Mucosa of gallbladder (tissue), 1 donor: Measurements from ENCODE around the gene NPDC1. TPM values are rescaled to one million over a fixed set of nuclear protein-coding genes. Genes with fewer than 3 reads are reported as not detected.

Experiments used
- DNase-seq: peaks from one replicate; pipeline ENCODE4 v3.0.0-alpha.2; 2020; ENCODE audit warnings: low spot score
- total RNA-seq: library from RNA; stranded (reverse); gene quantifications from one replicate; pipeline ENCODE4 v1.2.1, GENCODE V29; 2021
- donor health status: DM: no; HTN: no; CAD: no.

NPDC1 gene
- total RNA-seq, 1 donor from 2014 or later: 376 TPM

DNA sequence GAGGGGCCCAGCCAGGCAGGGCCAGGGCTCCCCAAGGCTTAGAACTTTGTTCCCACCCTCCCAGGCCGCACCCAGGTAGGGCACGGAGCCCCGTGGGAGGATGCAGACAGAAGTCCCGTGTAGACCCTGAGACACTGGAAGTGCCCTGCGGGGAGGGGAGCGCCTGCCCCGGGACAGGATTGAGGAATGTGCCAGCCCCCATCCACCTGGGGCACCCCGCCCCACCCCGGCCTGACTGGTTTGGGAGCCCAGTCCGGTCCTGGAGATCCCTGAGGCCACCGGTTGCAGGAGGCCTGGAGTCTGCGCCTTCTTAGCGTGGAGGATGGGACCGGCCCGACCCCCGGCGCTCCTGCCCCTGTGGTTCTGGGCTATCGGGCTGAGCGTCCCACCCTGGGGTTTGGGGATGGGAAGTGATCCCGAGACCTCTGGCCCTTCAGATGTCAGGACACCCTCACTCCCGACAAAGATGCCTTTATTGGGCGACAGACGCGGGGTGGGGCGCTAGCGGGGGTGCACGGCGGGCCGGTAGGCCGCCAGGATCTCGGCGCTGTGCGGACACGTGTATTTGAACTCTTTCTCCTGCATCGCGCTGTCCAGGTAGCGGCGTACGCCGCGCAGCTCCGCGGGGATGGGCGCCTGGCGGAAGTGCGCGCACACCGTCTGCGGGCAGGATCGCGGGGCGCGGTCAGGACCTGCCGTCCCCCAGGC lies 51.6 kb downstream of the NPDC1 start:
- DNase-seq: no peak

DNA sequence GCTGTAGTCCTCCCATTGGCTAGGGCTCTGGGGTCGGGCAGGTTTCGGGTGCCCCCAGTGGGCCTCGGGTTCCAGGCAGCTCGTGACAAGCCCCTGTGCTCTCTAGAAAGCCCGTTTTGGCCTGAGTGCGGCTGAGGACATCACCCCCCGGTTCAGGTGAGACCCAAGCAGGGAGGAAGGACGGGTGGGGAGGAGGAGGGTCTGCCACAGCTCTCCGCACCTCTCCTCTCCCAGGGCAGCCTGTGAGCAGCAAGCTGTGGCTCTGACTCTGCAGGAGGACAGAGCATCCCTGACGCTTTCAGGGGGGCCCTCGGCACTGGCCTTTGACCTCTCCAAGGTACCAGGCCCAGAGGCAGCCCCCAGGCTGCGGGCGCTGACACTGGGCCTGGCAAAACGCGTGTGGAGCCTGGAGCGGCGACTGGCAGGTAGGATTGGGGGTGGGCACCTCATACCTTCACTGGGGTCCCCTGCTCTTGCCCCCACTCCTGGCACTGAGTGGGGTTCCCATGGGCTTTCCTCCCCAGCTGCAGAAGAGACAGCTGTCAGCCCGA lies 53.1 kb downstream of the NPDC1 start:
- DNase-seq: no peak

DNA sequence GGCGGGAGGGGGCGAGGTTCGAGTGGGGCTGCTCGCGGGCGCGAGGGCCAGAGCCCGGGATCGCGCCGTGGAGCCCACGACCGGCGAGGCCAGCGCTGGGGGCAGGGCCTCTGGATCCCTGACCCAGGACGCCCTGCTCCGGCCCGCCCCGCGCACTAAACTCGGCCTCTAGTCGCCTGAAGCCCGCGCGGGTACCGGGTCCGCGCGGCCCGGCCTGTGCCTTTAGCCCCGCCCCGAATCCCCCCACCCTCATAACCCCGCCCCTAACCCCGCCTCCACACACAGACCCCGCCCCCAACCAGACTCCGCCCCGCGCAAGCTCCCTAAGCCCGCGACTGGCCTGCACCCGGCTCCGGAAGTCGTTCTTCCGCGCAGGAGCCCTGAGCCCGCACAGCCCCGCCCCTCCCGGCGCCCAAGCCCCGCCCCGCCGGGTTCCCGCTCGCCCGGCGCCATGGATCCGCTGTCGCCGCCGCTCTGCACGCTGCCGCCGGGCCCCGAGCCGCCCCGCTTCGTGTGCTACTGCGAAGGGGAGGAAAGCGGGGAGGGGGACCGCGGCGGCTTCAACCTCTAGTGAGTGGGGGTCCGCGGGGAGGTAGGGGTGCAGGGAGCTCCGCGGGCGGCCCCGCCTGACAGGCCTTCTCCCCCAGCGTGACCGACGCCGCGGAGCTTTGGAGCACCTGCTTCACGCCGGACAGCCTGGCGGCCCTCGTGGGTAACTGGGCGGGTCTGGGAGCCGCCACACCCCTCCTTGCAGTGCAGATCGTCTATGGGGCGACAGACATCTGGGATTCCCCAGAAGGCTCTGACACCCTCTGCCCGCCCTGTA lies 53.8 kb downstream of the NPDC1 start, which contains the start of gene PAXX:
Gene PAXX, plus strand, starts transcription at position 430 of the 826 bp plus-strand sequence. Its CDS starts 22 bp downstream, at position 452.
- peak; percentile 94 for DNase-seq

DNA sequence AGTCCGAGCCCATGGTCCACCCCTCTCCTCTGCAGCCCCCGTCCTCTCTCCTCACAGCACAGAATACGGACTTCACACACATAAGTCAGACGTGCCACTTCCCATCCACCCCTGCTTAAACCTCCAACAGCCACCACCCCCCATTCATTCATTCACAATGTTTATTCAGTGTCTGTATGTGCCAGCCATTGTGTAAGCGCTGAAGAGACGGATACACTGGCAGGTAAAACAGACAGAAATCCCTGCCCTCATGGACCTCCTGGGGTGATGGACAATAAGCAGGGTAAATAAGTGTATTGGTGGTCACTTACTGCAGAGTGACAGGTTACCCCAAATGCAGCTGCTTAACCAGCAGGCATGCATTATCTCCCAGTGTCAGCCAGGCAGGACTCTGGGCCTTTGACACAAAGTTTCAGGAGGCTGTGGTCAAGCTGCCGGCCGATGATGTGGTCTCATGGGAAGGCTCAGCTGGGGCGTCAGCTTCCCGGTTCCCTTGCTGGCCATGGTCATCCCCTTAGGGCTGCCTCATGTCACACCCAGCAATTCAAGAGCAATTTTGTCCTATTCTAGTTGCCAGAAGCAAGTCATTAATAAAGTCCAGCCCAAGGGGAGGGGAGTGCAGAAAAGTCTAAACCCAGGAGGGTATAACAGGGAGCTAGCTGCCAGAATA lies 55.6 kb downstream of the NPDC1 start:
- no peak for DNase-seq

Other genes with a start within 250 kb of the NPDC1 start
- gene CCDC183, start 249.8 kb downstream of the NPDC1 start, total RNA-seq: 2.3 TPM
- 91.0 TPM for gene RABL6, start 238.2 kb downstream of the NPDC1 start, total RNA-seq
- gene AJM1, start 203.7 kb downstream of the NPDC1 start, total RNA-seq: 19.4 TPM
- gene PHPT1, start 196.8 kb downstream of the NPDC1 start, total RNA-seq: 150 TPM
- gene MAMDC4, start 193.8 kb downstream of the NPDC1 start, total RNA-seq: 38.6 TPM
- 342 TPM for gene EDF1, start 179.9 kb downstream of the NPDC1 start, total RNA-seq
- gene TRAF2, start 159.7 kb downstream of the NPDC1 start, total RNA-seq: 19.6 TPM
- 144 TPM for gene FBXW5, start 101.4 kb downstream of the NPDC1 start, total RNA-seq
- 110 TPM for gene C8G, start 100.9 kb downstream of the NPDC1 start, total RNA-seq
- gene LCN12, start 93.9 kb downstream of the NPDC1 start, total RNA-seq: 10.0 TPM
- gene PTGDS, start 68.7 kb downstream of the NPDC1 start, total RNA-seq: 481 TPM
- gene LCNL1, start 63.2 kb downstream of the NPDC1 start, total RNA-seq: 0.92 TPM
- gene PAXX, start 53.8 kb downstream of the NPDC1 start, total RNA-seq: 51.2 TPM
- gene CLIC3, start 49.6 kb downstream of the NPDC1 start, total RNA-seq: 2.2 TPM
- gene ABCA2, start 17.9 kb downstream of the NPDC1 start, total RNA-seq: 298 TPM
- 0.26 TPM for gene FUT7, start 14.1 kb downstream of the NPDC1 start, total RNA-seq
- gene ENTPD2, start 7.9 kb upstream of the NPDC1 start, total RNA-seq: 41.1 TPM
- gene SAPCD2, start 24.4 kb upstream of the NPDC1 start, total RNA-seq: 2.4 TPM
- 10.5 TPM for gene UAP1L1, start 31.3 kb upstream of the NPDC1 start, total RNA-seq
- 59.8 TPM for gene MAN1B1, start 40.8 kb upstream of the NPDC1 start, total RNA-seq
- 199 TPM for gene DPP7, start 68.6 kb upstream of the NPDC1 start, total RNA-seq
- gene GRIN1, start 93.0 kb upstream of the NPDC1 start, total RNA-seq: 0.83 TPM
- gene LRRC26, start 123.9 kb upstream of the NPDC1 start, total RNA-seq: 0.43 TPM
- not detected for gene TMEM210, start 125.9 kb upstream of the NPDC1 start, total RNA-seq
- gene ANAPC2, start 142.4 kb upstream of the NPDC1 start, total RNA-seq: 64.6 TPM
- 65.7 TPM for gene SSNA1, start 142.5 kb upstream of the NPDC1 start, total RNA-seq
- gene TPRN, start 154.6 kb upstream of the NPDC1 start, total RNA-seq: 74.4 TPM
- 37.6 TPM for gene TMEM203, start 159.5 kb upstream of the NPDC1 start, total RNA-seq
- 29.5 TPM for gene NDOR1, start 159.5 kb upstream of the NPDC1 start, total RNA-seq
- 16.8 TPM for gene RNF208, start 176.1 kb upstream of the NPDC1 start, total RNA-seq
- gene CYSRT1, start 179.0 kb upstream of the NPDC1 start, total RNA-seq: 0.78 TPM
- gene RNF224, start 181.3 kb upstream of the NPDC1 start, total RNA-seq: 0.95 TPM
- gene SLC34A3, start 184.7 kb upstream of the NPDC1 start, total RNA-seq: 0.49 TPM
- gene TUBB4B, start 195.1 kb upstream of the NPDC1 start, total RNA-seq: 296 TPM
- not detected for gene STPG3, start 205.1 kb upstream of the NPDC1 start, total RNA-seq
- gene NELFB, start 209.2 kb upstream of the NPDC1 start, total RNA-seq: 61.2 TPM
- 61.6 TPM for gene TOR4A, start 231.5 kb upstream of the NPDC1 start, total RNA-seq